ENCODE data around the gene ZFHX3. TPM values are rescaled to one million over a fixed set of nuclear protein-coding genes. Genes with fewer than 3 reads are reported as not detected.

The ZFHX3 gene
- total RNA-seq, 3 donors from 2014 or later, result 13.8 to 36.0 (median 15.5) TPM

GRCh38 chr16:72858665-72859493, 189.0 kb downstream of the ZFHX3 start:
- ATAC-seq (no peak), DNase-seq (no peak)
- Histone ChIP-seq H3K36me3 (ENCODE audit: low read depth) (no peaks in the 10 kb centered on the region), H3K4me1 (ENCODE audit: low read depth) (no peaks in the 10 kb centered on the region), H3K4me3 (no peak overlapping the region), H3K9me3 (no peaks in the 10 kb centered on the region)
- TF ChIP-seq, protein P1, sequence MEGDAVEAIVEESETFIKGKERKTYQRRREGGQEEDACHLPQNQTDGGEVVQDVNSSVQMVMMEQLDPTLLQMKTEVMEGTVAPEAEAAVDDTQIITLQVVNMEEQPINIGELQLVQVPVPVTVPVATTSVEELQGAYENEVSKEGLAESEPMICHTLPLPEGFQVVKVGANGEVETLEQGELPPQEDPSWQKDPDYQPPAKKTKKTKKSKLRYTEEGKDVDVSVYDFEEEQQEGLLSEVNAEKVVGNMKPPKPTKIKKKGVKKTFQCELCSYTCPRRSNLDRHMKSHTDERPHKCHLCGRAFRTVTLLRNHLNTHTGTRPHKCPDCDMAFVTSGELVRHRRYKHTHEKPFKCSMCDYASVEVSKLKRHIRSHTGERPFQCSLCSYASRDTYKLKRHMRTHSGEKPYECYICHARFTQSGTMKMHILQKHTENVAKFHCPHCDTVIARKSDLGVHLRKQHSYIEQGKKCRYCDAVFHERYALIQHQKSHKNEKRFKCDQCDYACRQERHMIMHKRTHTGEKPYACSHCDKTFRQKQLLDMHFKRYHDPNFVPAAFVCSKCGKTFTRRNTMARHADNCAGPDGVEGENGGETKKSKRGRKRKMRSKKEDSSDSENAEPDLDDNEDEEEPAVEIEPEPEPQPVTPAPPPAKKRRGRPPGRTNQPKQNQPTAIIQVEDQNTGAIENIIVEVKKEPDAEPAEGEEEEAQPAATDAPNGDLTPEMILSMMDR (IDR thresholded peaks at IDR 0.05), result no peak
- intact Hi-C loops (cut with DNase I, micrococcal nuclease), result no loop called here

GRCh38 chr16:72857834-72858664, 189.9 kb downstream of the ZFHX3 start:
- no peaks in the 10 kb centered on the region for H3K9me3 ChIP-seq
- intact Hi-C loops (cut with DNase I, micrococcal nuclease), result no loop called here
- no peaks in the 10 kb centered on the region for H3K4me1 ChIP-seq (ENCODE audit: low read depth)
- ATAC-seq, result no peak
- TF ChIP-seq, protein P1 (IDR thresholded peaks at IDR 0.05), result no peak
- no peak overlapping the region for H3K4me3 ChIP-seq
- no peaks in the 10 kb centered on the region for H3K36me3 ChIP-seq (ENCODE audit: low read depth)
- no peak for DNase-seq

- no peaks in the 10 kb centered on the region for H3K4me1 ChIP-seq (ENCODE audit: low read depth)
- ATAC-seq (peak; percentile 54), DNase-seq (peak in 1 of 3 donors; percentile 23)
- H3K36me3 ChIP-seq (ENCODE audit: low read depth), result no peaks in the 10 kb centered on the region
- H3K9me3 ChIP-seq, result no peaks in the 10 kb centered on the region
- TF ChIP-seq, protein P1 (IDR thresholded peaks at IDR 0.05), result no peak
- H3K4me3 ChIP-seq, result no peak overlapping the region
- intact Hi-C loops (cut with DNase I, micrococcal nuclease), result no loop called here
These were observed 191.1 kb downstream of the ZFHX3 start for GRCh38 chr16:72856797-72857196.

DNA sequence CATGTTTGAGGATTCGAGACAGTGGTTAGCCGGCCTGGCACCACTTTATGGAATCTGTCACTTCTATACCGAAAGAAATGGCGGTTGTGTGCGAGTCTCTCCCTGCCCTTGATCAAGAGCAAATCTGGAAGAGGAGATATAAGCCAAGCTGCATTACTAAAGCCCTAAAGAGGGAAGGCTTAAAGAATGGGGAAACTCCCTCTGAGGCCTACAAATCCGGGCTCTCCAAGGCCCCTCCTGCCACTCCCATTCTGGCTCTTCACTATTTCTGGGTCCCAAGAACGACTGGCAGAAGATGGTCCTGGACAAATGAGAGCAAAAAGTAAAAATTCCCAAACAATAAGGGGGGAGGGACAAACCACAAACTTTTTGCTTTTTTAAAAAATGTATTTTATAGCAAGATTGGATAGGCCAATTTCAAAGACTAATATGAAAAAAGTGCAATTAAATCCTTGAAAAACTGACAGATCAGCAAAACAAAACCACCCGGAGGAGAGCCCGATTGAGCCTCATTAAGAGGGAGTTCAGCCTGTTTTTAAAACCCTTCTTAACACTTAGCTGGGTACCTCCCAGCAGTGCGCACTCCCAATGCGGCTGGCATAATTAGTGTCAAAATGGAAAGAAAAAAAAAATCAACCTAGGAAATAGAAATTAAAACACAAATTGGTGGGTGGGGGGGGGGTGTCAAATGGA, 193.5 kb downstream of the ZFHX3 start:
- Histone ChIP-seq H3K9me3 (no peaks in the 10 kb centered on the region), H3K4me1 (ENCODE audit: low read depth) (no peaks in the 10 kb centered on the region), H3K4me3 (no peak overlapping the region), H3K36me3 (ENCODE audit: low read depth) (no peaks in the 10 kb centered on the region)
- intact Hi-C loops (cut with DNase I, micrococcal nuclease), result no loop called here
- ATAC-seq (no peak), DNase-seq (no peak)
- TF ChIP-seq, protein P1 (IDR thresholded peaks at IDR 0.05), result no peak

DNA sequence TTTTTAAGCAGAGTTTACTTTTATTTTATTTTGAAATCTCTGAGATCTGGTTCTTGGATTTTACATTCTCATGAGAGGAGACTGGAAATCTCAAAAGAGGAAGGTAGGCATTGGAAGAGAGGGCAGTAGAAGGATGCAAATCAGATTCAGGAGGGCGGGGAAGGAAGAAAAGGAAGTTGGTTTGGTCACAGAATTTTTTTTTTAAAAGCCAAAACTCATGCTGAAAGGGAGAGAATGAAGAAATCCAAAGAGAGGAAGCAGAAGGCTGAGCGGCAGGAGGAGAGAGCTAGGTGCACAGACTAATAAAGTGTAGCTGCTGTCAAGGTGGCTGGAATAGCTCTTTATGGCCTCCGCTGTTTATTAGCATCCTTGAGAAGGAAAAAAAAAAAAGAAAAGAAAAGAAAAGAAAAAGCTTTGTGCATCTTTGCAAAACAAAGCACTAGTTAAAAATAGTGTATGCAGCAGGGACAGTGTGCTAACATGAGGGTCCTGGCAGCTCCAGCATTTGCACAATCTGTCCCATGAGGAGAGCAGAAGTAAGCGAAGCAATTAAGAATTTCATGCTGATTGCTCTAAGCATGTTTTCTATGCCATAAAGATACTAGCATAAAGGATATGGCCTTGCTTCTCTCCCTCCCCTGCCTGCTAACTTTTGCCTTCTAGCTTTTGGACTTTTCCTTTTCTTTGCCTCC, 194.2 kb downstream of the ZFHX3 start:
- Histone ChIP-seq H3K4me3 (no peak overlapping the region), H3K9me3 (no peaks in the 10 kb centered on the region), H3K4me1 (ENCODE audit: low read depth) (peaks cover 4% of the 10 kb centered on the region), H3K36me3 (ENCODE audit: low read depth) (no peaks in the 10 kb centered on the region)
- ATAC-seq (no peak), DNase-seq (no peak)
- intact Hi-C loops (cut with DNase I, micrococcal nuclease), result no loop called here
- TF ChIP-seq, protein P1 (IDR thresholded peaks at IDR 0.05), result no peak

All from mucosa of descending colon (tissue), 3 donors.